WTC11 (cell line): ENCODE measurements around the gene MEGF11. TPM values are rescaled to one million over a fixed set of nuclear protein-coding genes. Genes with fewer than 3 reads are reported as not detected.

Experiments
- ATAC-seq: fragments of 200-7000 bp; cut with Tn5 transposase; 2 replicates; pipeline ENCODE4 v1.10.0; 2021; ENCODE audit warnings: mild to moderate bottlenecking, moderate library complexity
- CTCF ChIA-PET: fragments of 300-600 bp; sonication (Branson Sonifier 250); formaldehyde crosslinking; loops from one replicate; lab custom pipeline; 2021; ENCODE audit warnings: antibody characterized with exemption; lab: Charles Lee
- POLR2A ChIA-PET: fragments of 350-600 bp; sonication (Branson Sonifier 250); formaldehyde crosslinking; loops from one replicate; lab custom pipeline; 2021; ENCODE audit warnings: antibody characterized with exemption; lab: Charles Lee
- DNase-seq: peaks from one replicate; pipeline ENCODE4 v3.0.0; 2021; ENCODE audit warnings: low spot score
- H3K27ac Mint-ChIP-seq: 2 replicates; pipeline ENCODE4 v1.8.0; 2021; ENCODE audit warnings: mixed read lengths
- H3K27me3 Mint-ChIP-seq: 2 replicates; pipeline ENCODE4 v1.8.0; 2021; ENCODE audit warnings: low read depth, mild to moderate bottlenecking, moderate library complexity, mixed read lengths
- H3K36me3 Mint-ChIP-seq: 2 replicates; pipeline ENCODE4 v1.8.0; 2021; ENCODE audit warnings: mixed read lengths
- H3K4me1 Mint-ChIP-seq: 2 replicates; pipeline ENCODE4 v1.8.0; 2022; ENCODE audit warnings: mixed read lengths
- H3K4me3 Mint-ChIP-seq: 2 replicates; pipeline ENCODE4 v1.8.0; 2021; ENCODE audit warnings: mild to moderate bottlenecking, moderate library complexity, mixed read lengths
- H3K9me3 Mint-ChIP-seq: 2 replicates; pipeline ENCODE4 v1.8.0; 2021; ENCODE audit warnings: mixed read lengths
- ATF1 ChIP-seq: sonication (generic); formaldehyde crosslinking; IDR thresholded peaks from 2 replicates; pipeline ENCODE4 v1.8.1; 2023; ENCODE audit warnings: mild to moderate bottlenecking, moderate library complexity, missing genetic modification reagents
- CTCF ChIP-seq: fragments of 200-600 bp; IDR thresholded peaks from 2 replicates; pipeline ENCODE4 v1.8.0; 2022; ENCODE audit warnings: antibody characterized with exemption
- ELF4 ChIP-seq: sonication (generic); formaldehyde crosslinking; IDR thresholded peaks from 2 replicates; pipeline ENCODE4 v1.8.1; 2022; ENCODE audit warnings: low read depth, mild to moderate bottlenecking, moderate library complexity, missing genetic modification reagents
- ESRRA ChIP-seq: sonication (generic); formaldehyde crosslinking; IDR thresholded peaks from 2 replicates; pipeline ENCODE4 v1.8.1; 2022; ENCODE audit warnings: mild to moderate bottlenecking, missing genetic modification reagents, borderline replicate concordance
- ETV6 ChIP-seq: sonication (generic); formaldehyde crosslinking; IDR thresholded peaks from 2 replicates; pipeline ENCODE4 v1.8.1; 2022; ENCODE audit warnings: mild to moderate bottlenecking, missing genetic modification reagents
- FOXP1 ChIP-seq: sonication (generic); formaldehyde crosslinking; IDR thresholded peaks from 2 replicates; pipeline ENCODE4 v1.8.0; 2022; ENCODE audit warnings: missing genetic modification reagents, mild to moderate bottlenecking, moderate library complexity, borderline replicate concordance
- IRF1 ChIP-seq: sonication (generic); formaldehyde crosslinking; IDR thresholded peaks from 2 replicates; pipeline ENCODE4 v1.8.0; 2023; ENCODE audit warnings: missing genetic modification reagents
- JAZF1 ChIP-seq: fragments of 250-450 bp; sonication (Bioruptor Pico); IDR thresholded peaks from 2 replicates; pipeline ENCODE4 v1.9.0; 2021; ENCODE audit warnings: moderate library complexity, mild to moderate bottlenecking, inconsistent platforms
- NFATC4 ChIP-seq: fragments of 250-450 bp; sonication (Bioruptor Pico); IDR thresholded peaks from 2 replicates; pipeline ENCODE4 v1.9.0; 2021; ENCODE audit warnings: mild to moderate bottlenecking
- NFE2L1 ChIP-seq: sonication (generic); formaldehyde crosslinking; IDR thresholded peaks from 2 replicates; pipeline ENCODE4 v1.8.1; 2023; ENCODE audit warnings: missing genetic modification reagents
- NFYB ChIP-seq: sonication (generic); formaldehyde crosslinking; conservative IDR thresholded peaks from 2 replicates; pipeline ENCODE4 v1.8.0; 2022; ENCODE audit warnings: low read depth, missing genetic modification reagents
- NR2C2 ChIP-seq: sonication (generic); formaldehyde crosslinking; IDR thresholded peaks from 2 replicates; pipeline ENCODE4 v1.8.0; 2022; ENCODE audit warnings: mild to moderate bottlenecking, missing genetic modification reagents
- RORB ChIP-seq: fragments of 250-450 bp; sonication (Bioruptor Pico); IDR thresholded peaks from 2 replicates; pipeline ENCODE4 v1.9.0; 2021; ENCODE audit warnings: mild to moderate bottlenecking
- SOX15 ChIP-seq: fragments of 250-450 bp; sonication (Bioruptor Pico); IDR thresholded peaks from 2 replicates; pipeline ENCODE4 v1.9.0; 2021; ENCODE audit warnings: mild to moderate bottlenecking
- SP1 ChIP-seq: sonication (generic); formaldehyde crosslinking; conservative IDR thresholded peaks from 2 replicates; pipeline ENCODE4 v1.8.1; 2022; ENCODE audit warnings: missing genetic modification reagents
- TEAD4 ChIP-seq: sonication (generic); formaldehyde crosslinking; IDR thresholded peaks from 2 replicates; pipeline ENCODE4 v1.8.0; 2022; ENCODE audit warnings: mild to moderate bottlenecking, missing genetic modification reagents
- TP53 ChIP-seq: sonication (generic); formaldehyde crosslinking; IDR thresholded peaks from 2 replicates; pipeline ENCODE4 v1.8.1; 2023; ENCODE audit warnings: mild to moderate bottlenecking, missing genetic modification reagents
- ZMAT4 ChIP-seq: fragments of 250-450 bp; sonication (Bioruptor Pico); IDR thresholded peaks from 2 replicates; pipeline ENCODE4 v1.9.0; 2021; ENCODE audit warnings: mild to moderate bottlenecking
- ZNF138 ChIP-seq: sonication (generic); formaldehyde crosslinking; conservative IDR thresholded peaks from 2 replicates; pipeline ENCODE4 v1.8.1; 2022; ENCODE audit warnings: mild to moderate bottlenecking, moderate library complexity, missing genetic modification reagents
- ZNF263 ChIP-seq: sonication (generic); formaldehyde crosslinking; IDR thresholded peaks from 2 replicates; pipeline ENCODE4 v1.8.1; 2022; ENCODE audit warnings: low read depth, mild to moderate bottlenecking, moderate library complexity, missing genetic modification reagents
- ZNF532 ChIP-seq: fragments of 250-450 bp; sonication (Bioruptor Pico); IDR thresholded peaks from 2 replicates; pipeline ENCODE4 v1.9.0; 2021; ENCODE audit warnings: mild to moderate bottlenecking, borderline replicate concordance
- total RNA-seq: library from RNA; stranded (reverse); gene quantifications from 3 replicates; pipeline ENCODE4 v1.2.3, GENCODE V29; 2021

The MEGF11 gene
- total RNA-seq, 1 experiment from 2014 or later = 3.3 TPM

- Mint-ChIP-seq H3K4me1 (peaks cover 20% of the 10 kb centered on the region), H3K36me3 (no peaks in the 10 kb centered on the region), H3K4me3 (no peak overlapping the region), H3K27me3 (no peaks in the 10 kb centered on the region; the same call in 1 of the 2 replicates), H3K27ac (no peak overlapping the region), H3K9me3 (no peaks in the 10 kb centered on the region)
- DNase-seq (no peak), ATAC-seq (no peak)
- ChIA-PET CTCF (interaction anchor here (0.6 to 2.9 kb wide), 25 partner anchors 8 to 1697 kb away, joined by 3 to 33 read pairs (median 4); partner anchors contain the start of genes INTS14 and RAB11A), POLR2A (interaction anchor here (0.5 to 1.3 kb wide), 3 partner anchors 11 to 125 kb away, joined by 4 read pairs; partner anchors contain the start of gene RAB11A)
- TF ChIP-seq SP1 (CRISPR knock-in tag) (no peak), NFATC4 (CRISPR knock-in tag) (no peak), ELF4 (CRISPR knock-in tag) (no peak), TP53 (CRISPR knock-in tag) (no peak), ATF1 (CRISPR knock-in tag) (no peak), FOXP1 (CRISPR knock-in tag) (no peak), ZNF532 (no peak), NR2C2 (CRISPR knock-in tag) (no peak), CTCF (no peak), NFE2L1 (CRISPR knock-in tag) (no peak), ZNF263 (CRISPR knock-in tag) (no peak), TEAD4 (CRISPR knock-in tag) (no peak), ESRRA (CRISPR knock-in tag) (no peak), ZMAT4 (no peak), RORB (CRISPR knock-in tag) (no peak), IRF1 (CRISPR knock-in tag) (no peak)
Observed at GRCh38 chr15:65857718-65858402, 395.7 kb downstream of the MEGF11 start.

- Mint-ChIP-seq H3K9me3 (no peaks in the 10 kb centered on the region), H3K36me3 (no peaks in the 10 kb centered on the region), H3K27me3 (no peaks in the 10 kb centered on the region; the same call in 1 of the 2 replicates), H3K27ac (no peak overlapping the region), H3K4me1 (peaks cover 16% of the 10 kb centered on the region), H3K4me3 (no peak overlapping the region)
- TF ChIP-seq JAZF1 (CRISPR knock-in tag) (no peak), ETV6 (CRISPR knock-in tag) (no peak), CTCF (peak; percentile 78), NFYB (CRISPR knock-in tag) (no peak), ZNF138 (CRISPR knock-in tag) (no peak), TP53 (CRISPR knock-in tag) (no peak), SOX15 (CRISPR knock-in tag) (no peak)
- ATAC-seq = peak; percentile 76
- ChIA-PET POLR2A (interaction anchor here (0.6 to 1.3 kb wide), 2 partner anchors 12 to 126 kb away, joined by 4 read pairs; partner anchors contain the start of gene RAB11A), CTCF (interaction anchor here (0.6 to 2.9 kb wide), 35 partner anchors 9 to 1698 kb away, joined by 3 to 33 read pairs (median 4); partner anchors contain the start of genes INTS14 and RAB11A)
- DNase-seq = peak; percentile 83
Observed at GRCh38 chr15:65856821-65857455, 396.6 kb downstream of the MEGF11 start.
